Natural killer cell treated with Interleukin-12 subunit alpha and Interleukin-12 subunit beta and Interleukin-15 and Interleukin-18, amount 100 ng/mL, for 72 hours (primary cell): Measurements from ENCODE around the gene CYBC1. TPM values are rescaled to one million over a fixed set of nuclear protein-coding genes. Genes with fewer than 3 reads are reported as not detected.
A peak's percentile ranks its signal among the peaks of the same experiment; 100 is the strongest.

Experiments used
- ATAC-seq, 2 donors: fragments of 150-1000 bp; cut with Tn5 transposase in 1 of 2; sonication (Bioruptor Pico), chemical (Tn5 transposase) in 1 of 2; 2 replicates each; pipeline ENCODE4 v1.10.0; 2021
- DNase-seq: peaks from one replicate; pipeline ENCODE4 v3.0.0; 2022; ENCODE audit warnings: low spot score
- H3K27ac Mint-ChIP-seq, 2 donors: 1 replicate in 1 of 2; 2 replicates in 1 of 2; pipeline ENCODE4 v1.8.0; 2022; ENCODE audit warnings: mixed read lengths in 2 of 2, mild to moderate bottlenecking in 1 of 2, moderate library complexity in 1 of 2
- H3K27me3 Mint-ChIP-seq, 2 donors: 1 replicate in 1 of 2; 2 replicates in 1 of 2; pipeline ENCODE4 v1.8.0; 2022; ENCODE audit warnings: mixed read lengths in 2 of 2
- H3K36me3 Mint-ChIP-seq: one replicate; pipeline ENCODE4 v1.8.0; 2022; ENCODE audit warnings: mixed read lengths
- H3K4me1 Mint-ChIP-seq, 2 donors: 1 replicate in 1 of 2; 2 replicates in 1 of 2; pipeline ENCODE4 v1.8.0; 2022; ENCODE audit warnings: low read depth in 2 of 2, mixed read lengths in 2 of 2, mild to moderate bottlenecking in 1 of 2
- H3K4me3 Mint-ChIP-seq: one replicate; pipeline ENCODE4 v1.8.0; 2022; ENCODE audit warnings: mixed read lengths
- H3K9me3 Mint-ChIP-seq: 2 replicates; pipeline ENCODE4 v1.8.0; 2022; ENCODE audit warnings: mixed read lengths
- total RNA-seq, 2 donors: library from RNA; stranded (reverse); gene quantifications; one replicate each; pipeline ENCODE4 v1.2.3, GENCODE V29; 2022

Gene CYBC1
- total RNA-seq, 2 donors from 2014 or later: 300 to 380 TPM

- ATAC-seq (no peak), DNase-seq (no peak)
- H3K4me3 Mint-ChIP-seq: no peak overlapping the region
- peaks cover 0 to 13% of the 10 kb centered on the region in 2 donors for H3K4me1 Mint-ChIP-seq
- no peaks in the 10 kb centered on the region for H3K36me3 Mint-ChIP-seq
- no peaks in the 10 kb centered on the region for H3K9me3 Mint-ChIP-seq
- H3K27ac Mint-ChIP-seq: no peak overlapping the region
- no peaks in the 10 kb centered on the region for H3K27me3 Mint-ChIP-seq
These were observed 10.7 kb downstream of the CYBC1 start for GRCh38 chr17:82439829-82440365.

DNA sequence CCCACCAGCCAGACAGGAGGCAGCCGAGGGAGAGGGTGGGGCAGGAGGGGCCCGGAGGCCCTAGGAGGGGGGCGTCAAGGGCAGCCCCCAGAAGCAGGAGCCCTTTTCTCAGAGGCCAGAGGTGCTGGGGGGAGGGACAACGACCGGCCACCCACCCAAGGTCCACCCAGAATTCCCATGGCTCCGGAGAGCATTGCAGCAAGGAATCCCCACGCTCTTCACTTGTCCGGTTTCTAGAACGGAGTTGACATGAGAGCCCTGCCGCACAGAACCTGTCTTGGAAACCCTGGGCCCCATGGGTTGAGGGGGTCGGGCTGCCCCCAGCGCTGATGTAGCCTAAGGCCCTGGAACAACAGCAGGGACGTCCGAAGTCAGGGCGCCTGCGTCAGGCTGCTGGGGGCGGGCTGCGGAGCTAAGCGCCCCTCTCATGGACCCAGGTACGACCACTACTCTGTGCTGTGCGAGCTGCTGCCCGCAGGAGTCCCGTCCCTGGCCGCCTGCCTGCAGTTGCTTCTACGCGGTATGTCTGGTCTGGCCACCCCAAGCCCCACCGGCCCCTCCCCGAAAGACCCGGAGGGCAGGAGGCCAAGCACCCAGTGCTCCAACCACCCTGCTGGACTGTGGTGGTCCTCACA, 11.2 kb downstream of the CYBC1 start:
- H3K27ac Mint-ChIP-seq: no peak overlapping the region
- no peak overlapping the region for H3K4me3 Mint-ChIP-seq
- DNase-seq (no peak), ATAC-seq (no peak)
- H3K36me3 Mint-ChIP-seq: no peaks in the 10 kb centered on the region
- peaks cover 0 to 13% of the 10 kb centered on the region in 2 donors for H3K4me1 Mint-ChIP-seq
- no peaks in the 10 kb centered on the region for H3K27me3 Mint-ChIP-seq
- no peaks in the 10 kb centered on the region for H3K9me3 Mint-ChIP-seq

DNA sequence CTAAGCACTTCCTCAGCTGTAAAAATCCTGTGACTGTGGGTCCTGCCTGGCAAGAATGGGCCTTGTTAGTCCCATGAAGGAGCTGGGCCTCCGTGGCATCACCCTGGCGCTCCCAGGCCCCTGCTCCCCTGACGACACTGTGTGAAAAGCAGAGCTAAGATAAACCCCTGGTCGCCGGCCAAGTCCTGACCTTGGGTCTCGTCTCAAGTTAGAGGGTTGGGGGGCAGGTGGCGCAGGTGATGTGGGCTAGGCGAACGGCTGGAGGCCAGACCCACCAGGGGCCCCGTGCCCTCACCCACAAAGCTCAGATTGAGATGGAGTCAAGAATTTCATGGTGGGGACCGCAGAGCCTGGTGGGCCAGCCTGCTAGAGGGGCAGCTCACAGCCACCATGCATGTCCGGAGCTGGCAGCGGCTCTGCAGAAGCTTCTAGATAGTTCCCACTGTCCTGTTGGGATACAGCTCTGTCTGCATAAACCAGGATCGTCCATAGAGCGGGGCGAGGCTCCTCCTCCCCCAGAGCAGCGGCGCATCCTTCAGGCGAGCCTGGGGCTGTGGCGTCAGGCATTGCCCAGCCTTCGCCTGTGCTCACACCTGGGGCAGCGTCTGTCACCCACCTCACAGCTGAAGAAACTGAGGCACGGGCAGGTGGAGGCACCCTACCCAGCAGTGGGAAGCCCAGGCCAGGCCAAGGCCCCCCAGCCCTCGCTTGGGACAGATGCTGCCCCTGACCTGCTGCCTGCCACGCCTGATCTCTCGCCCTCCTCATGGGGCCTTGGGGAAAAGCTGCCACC, 12.0 kb downstream of the CYBC1 start:
- Mint-ChIP-seq H3K36me3 (no peaks in the 10 kb centered on the region), H3K4me1 (peaks cover 5 to 17% of the 10 kb centered on the region in 2 donors), H3K27me3 (no peaks in the 10 kb centered on the region), H3K4me3 (no peak overlapping the region), H3K9me3 (no peaks in the 10 kb centered on the region), H3K27ac (no peak overlapping the region)
- ATAC-seq (no peak), DNase-seq (no peak)

- Mint-ChIP-seq H3K4me1 (peaks cover 5 to 14% of the 10 kb centered on the region in 2 donors), H3K4me3 (no peak overlapping the region), H3K36me3 (no peaks in the 10 kb centered on the region), H3K27me3 (no peaks in the 10 kb centered on the region), H3K9me3 (no peaks in the 10 kb centered on the region), H3K27ac (no peak overlapping the region)
- ATAC-seq (no peak), DNase-seq (no peak)
These were observed 13.3 kb downstream of the CYBC1 start for GRCh38 chr17:82437325-82437668.

DNA sequence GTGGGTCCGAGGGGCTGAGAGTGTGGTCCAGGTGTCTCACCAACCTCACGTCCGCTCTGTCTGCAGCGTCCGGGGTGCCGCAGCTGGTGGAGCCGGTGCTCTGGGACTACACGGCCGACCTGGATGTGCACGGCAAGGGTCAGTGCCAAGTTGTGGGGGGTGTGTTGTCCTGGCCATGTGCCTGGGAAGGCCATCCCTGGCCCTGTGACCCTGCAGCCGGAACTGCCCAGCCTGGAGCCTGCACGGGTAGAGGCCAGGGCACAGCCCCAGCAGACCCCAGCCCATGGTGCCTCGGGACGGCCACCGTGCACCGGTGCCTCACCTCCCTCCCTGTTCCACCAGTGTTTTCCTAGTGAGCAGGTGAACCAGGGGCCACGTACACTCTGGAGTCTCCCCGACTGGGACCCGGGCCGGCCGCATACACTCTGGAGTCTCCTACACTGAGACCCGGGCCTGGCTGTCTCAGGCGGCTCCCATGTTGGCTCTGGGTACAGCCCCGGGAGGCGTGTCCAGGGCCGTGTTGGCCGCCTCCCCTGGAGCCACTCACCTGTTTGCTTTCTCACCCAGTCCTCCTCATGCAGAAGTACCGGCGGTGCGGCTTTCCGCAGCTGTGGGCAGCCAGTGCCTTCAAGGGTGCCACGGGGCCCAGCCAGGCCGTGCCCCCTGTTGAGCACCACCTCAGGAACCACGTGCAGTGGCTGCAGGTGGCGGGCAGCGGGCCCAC, 13.8 kb downstream of the CYBC1 start:
- Mint-ChIP-seq H3K4me1 (peaks cover 5 to 14% of the 10 kb centered on the region in 2 donors), H3K9me3 (no peaks in the 10 kb centered on the region), H3K4me3 (no peak overlapping the region), H3K27ac (no peak overlapping the region), H3K27me3 (no peaks in the 10 kb centered on the region), H3K36me3 (no peaks in the 10 kb centered on the region)
- DNase-seq (no peak), ATAC-seq (no peak)

DNA sequence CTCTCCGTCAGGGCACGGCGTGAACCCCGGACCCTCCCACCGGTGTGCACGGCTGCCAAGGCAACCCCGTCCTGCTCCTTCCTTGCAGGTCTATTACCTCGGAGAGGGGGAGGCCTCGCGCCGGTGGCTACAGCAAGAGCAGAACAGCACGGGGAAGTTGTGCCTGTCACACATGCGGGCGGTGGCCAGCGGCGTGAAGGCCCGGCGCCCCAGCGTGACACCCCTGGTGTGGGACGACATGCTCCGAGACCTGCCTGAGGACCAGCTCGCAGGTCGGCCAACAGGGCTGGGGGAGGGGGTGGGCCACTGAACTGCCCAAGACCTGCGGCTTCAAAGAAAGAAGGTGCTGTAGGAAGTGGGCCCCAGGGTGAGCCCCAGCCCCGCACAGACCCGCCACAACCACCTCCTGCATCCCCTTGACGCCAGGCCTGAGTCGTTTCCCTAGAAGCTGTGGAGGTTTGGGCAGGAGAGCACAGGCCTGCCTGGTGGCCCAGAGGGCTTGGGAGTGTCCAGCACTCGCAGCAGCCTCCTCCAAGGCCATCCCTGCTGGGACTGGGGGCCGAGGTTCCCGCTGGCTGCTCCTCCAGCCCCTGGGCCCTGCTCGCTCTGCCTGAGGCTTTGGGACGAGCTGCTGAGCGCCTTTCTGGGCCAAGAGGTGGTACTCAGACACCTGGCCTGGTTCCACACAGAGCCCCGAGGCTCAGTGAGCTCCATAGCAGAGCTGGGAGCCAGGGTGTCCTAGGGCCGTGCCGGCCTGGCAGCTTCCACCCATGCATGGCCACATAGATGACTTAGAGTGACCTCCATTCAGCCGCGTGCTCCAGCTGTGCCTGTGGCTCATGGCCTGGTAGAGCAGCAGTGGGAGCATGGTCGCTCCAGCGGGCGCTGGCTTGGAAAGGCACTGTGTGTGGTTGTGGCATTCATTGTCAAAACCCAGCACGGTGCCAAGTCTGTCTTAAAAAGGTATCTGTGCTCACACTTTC, 14.7 kb downstream of the CYBC1 start:
- Mint-ChIP-seq H3K9me3 (no peaks in the 10 kb centered on the region), H3K4me1 (peaks cover 5 to 15% of the 10 kb centered on the region in 2 donors), H3K36me3 (no peaks in the 10 kb centered on the region), H3K27me3 (no peaks in the 10 kb centered on the region), H3K27ac (peak overlapping the region in 1 of 2 donors; percentile 56), H3K4me3 (peak overlapping the region; percentile 17)
- DNase-seq (peak; percentile 61), ATAC-seq (peak; percentile 8 to 40)

DNA sequence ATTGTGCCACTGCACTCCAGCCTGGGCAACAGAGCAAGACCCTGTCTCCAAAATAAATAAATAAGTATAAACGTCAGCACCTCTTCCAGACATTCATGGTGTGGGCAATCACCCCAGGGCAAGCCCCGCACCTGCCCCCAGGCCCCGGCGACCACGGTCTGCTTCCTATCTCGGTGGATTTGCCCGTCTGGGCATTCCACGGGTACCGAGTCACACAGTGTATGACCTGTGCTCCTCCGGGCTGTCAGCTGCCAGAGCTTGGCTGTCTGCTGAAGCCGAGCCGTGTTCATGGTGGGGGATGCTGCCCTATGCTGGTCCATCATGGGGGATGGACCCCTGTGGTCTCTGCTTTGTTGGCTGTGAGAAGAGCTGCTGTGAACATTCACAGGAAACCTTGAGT, 15.4 kb downstream of the CYBC1 start:
- H3K9me3 Mint-ChIP-seq: no peaks in the 10 kb centered on the region
- peak overlapping the region; percentile 17 for H3K4me3 Mint-ChIP-seq
- H3K27me3 Mint-ChIP-seq: no peaks in the 10 kb centered on the region
- ATAC-seq: peak in 1 of 2 donors; percentile 20
- peak; percentile 57 for DNase-seq
- H3K27ac Mint-ChIP-seq: peak overlapping the region in 1 of 2 donors; percentile 56
- peaks cover 8 to 16% of the 10 kb centered on the region in 2 donors for H3K4me1 Mint-ChIP-seq
- no peaks in the 10 kb centered on the region for H3K36me3 Mint-ChIP-seq

DNA sequence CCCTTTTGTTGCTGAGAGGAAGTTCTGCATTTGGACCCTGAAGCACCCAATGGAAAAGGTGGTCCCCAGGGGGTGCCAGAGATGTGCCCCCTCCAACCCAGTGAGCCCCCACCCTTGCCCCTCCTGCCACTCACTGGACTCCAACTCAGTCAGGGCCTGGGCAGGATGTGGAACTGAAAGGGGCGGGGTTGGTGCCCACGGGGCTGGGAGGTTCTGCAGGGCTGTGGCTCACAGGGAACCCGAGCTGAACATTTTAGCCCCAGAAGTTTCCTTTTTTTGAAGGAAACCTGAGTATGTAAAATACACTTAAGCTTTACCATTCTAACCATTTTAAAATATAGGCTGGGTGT, 16.4 kb downstream of the CYBC1 start:
- Mint-ChIP-seq H3K27ac (peak overlapping the region; percentile 66 to 80), H3K4me1 (peaks cover 17 to 25% of the 10 kb centered on the region in 2 donors)

DNA sequence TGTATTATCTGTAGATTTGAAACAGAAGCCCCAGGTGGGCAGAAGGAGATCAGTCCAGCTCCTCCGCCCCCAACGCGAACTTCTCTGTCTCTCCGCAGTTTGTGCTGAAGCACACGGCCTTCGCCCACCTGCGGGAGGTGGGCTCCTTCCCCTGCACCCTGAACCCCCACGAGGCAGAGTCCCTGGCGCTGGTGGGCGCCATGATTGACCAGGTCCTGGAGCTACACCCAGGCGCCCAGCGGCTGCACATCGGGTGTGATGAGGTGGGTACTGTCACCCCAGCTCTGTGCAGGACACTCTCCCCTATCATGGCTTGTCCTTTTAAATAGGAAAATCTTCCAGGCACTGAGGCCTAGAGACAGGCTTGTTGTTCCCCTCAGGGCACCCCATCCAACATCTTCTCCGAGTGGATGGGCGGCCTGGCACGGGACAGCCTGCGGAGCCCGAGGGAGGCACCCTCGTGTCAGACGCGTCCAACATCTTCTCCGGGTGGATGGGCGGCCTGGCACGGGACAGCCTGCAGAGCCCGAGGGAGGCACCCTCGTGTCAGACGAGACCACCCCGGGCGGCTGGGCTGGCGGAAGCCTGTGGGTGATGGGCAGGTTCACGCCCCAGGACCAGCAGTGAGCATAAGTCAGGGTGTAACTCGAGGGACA, 16.9 kb downstream of the CYBC1 start:
- Mint-ChIP-seq H3K36me3 (no peaks in the 10 kb centered on the region), H3K4me1 (peaks cover 17 to 25% of the 10 kb centered on the region in 2 donors), H3K9me3 (no peaks in the 10 kb centered on the region), H3K27me3 (no peaks in the 10 kb centered on the region), H3K4me3 (no peak overlapping the region), H3K27ac (peak overlapping the region; percentile 66 to 80)
- no peak for ATAC-seq
- peak; percentile 57 for DNase-seq

More for the DNA sequence above, 16.4 kb downstream of the CYBC1 start:
- DNase-seq: peak; percentile 68
- no peaks in the 10 kb centered on the region for H3K36me3 Mint-ChIP-seq
- ATAC-seq: peak; percentile 73 to 75
- no peak overlapping the region for H3K4me3 Mint-ChIP-seq
- H3K27me3 Mint-ChIP-seq: no peaks in the 10 kb centered on the region
- H3K9me3 Mint-ChIP-seq: no peaks in the 10 kb centered on the region

DNA sequence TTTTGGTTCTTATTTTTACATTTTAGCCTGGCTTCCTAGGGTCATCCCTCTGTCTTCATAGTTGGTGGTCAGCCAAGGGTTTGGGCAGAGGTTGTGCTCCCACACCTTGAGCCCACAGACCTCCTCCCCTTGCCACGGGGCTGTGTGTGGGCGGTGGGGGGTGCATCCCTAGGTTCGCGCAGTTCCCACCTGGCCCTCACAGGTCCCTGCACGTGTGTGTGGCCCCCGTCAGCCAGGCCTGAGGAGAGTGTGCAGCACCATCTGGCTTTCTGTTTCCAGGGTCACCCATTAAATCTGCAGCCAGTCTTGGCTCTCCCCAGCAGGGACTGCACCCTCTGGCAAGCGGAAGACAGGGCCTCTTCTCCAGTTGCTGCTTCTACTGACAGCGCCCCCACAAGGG, 18.5 kb downstream of the CYBC1 start:
- H3K27ac Mint-ChIP-seq: peak overlapping the region; percentile 80 to 93
- no peak for ATAC-seq

DNA sequence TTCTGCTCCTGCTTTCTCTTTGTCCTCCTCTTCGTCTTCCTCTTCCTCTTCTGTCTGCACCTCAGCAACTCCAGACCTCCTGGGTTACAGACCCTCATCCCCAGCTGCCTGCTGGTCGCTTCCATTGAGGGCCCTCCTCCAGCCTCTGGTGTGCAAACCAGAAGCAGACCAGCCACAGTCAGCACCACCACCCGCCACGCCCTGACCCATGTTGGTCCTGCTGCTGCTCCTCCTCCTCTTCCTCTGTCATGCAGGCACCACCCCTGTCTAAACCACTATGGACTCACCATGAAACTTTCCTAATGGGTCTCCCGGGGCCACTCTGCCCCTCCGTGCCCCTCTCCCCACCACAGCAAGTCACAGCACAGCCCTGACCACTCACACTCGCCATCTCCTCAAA, 20.7 kb downstream of the CYBC1 start:
- Mint-ChIP-seq H3K4me3 (peak overlapping the region; percentile 86), H3K9me3 (no peaks in the 10 kb centered on the region), H3K36me3 (peaks cover under 1% of the 10 kb centered on the region), H3K27ac (peak overlapping the region; percentile 80 to 93), H3K27me3 (no peaks in the 10 kb centered on the region), H3K4me1 (peaks cover 23 to 33% of the 10 kb centered on the region in 2 donors)
- DNase-seq: no peak
- peak; percentile 67 to 81 for ATAC-seq

More for the DNA sequence above, 18.5 kb downstream of the CYBC1 start:
- Mint-ChIP-seq H3K4me1 (peaks cover 17 to 27% of the 10 kb centered on the region in 2 donors), H3K36me3 (no peaks in the 10 kb centered on the region), H3K9me3 (no peaks in the 10 kb centered on the region), H3K4me3 (no peak overlapping the region), H3K27me3 (no peaks in the 10 kb centered on the region)
- DNase-seq: no peak

- H3K27me3 Mint-ChIP-seq: no peaks in the 10 kb centered on the region
- peak overlapping the region; percentile 86 for H3K4me3 Mint-ChIP-seq
- peaks cover 23 to 33% of the 10 kb centered on the region in 2 donors for H3K4me1 Mint-ChIP-seq
- ATAC-seq (no peak), DNase-seq (no peak)
- H3K9me3 Mint-ChIP-seq: no peaks in the 10 kb centered on the region
- peak overlapping the region; percentile 80 to 93 for H3K27ac Mint-ChIP-seq
- peaks cover 6% of the 10 kb centered on the region for H3K36me3 Mint-ChIP-seq
These were observed 22.0 kb downstream of the CYBC1 start for GRCh38 chr17:82428546-82428945.
